SK-N-SH (cell line): Measurements from ENCODE around the gene ACYP2. TPM values are rescaled to one million over a fixed set of nuclear protein-coding genes. Genes with fewer than 3 reads are reported as not detected.
A peak's percentile ranks its signal among the peaks of the same experiment; 100 is the strongest.

ENCODE experiments used
- CTCF ChIA-PET: fragments of 300-600, 350-600 bp; formaldehyde crosslinking; extraction: SDS; loops from one replicate; lab custom pipeline; 2021; lab: Yijun Ruan, JAX
- POLR2A ChIA-PET: fragments of 350-600 bp; sonication (Branson Sonifier 250); formaldehyde crosslinking; extraction: SDS; loops from one replicate; lab custom pipeline; 2020; ENCODE audit warnings: antibody characterized with exemption, inconsistent platforms; lab: Yijun Ruan, JAX
- DNase-seq: peaks from one replicate; pipeline ENCODE4 v3.0.0; 2012
- H2AFZ ChIP-seq: fragments of 200-600 bp; sonication (generic); 2 replicates; pipeline ENCODE4 v1.8.1; 2016; ENCODE audit warnings: antibody characterized with exemption, mild to moderate bottlenecking, low read depth
- H3F3A ChIP-seq: fragments of 200-600 bp; sonication (generic); replicated peaks from 2 replicates; pipeline ENCODE3; 2016; ENCODE audit warnings: antibody characterized with exemption, mild to moderate bottlenecking; ENCODE audit not compliant: insufficient read depth
- H3K27ac ChIP-seq, 2 experiments: fragments of 200-500 bp in 1 of 2; fragments of 200-600 bp in 1 of 2; sonication (Bioruptor generic) in 1 of 2; sonication (generic), shearing (Covaris generic) in 1 of 2; 2 replicates each; pipeline versions ENCODE4 v1.5.1 to v1.6.1; 2014 to 2016; ENCODE audit warnings: low read depth in 2 of 2, inconsistent platforms in 1 of 2, low read length in 1 of 2, mild to moderate bottlenecking in 1 of 2, mixed read lengths in 1 of 2
- H3K27me3 ChIP-seq: fragments of 200-600 bp; sonication (generic), shearing (Covaris generic); 2 replicates; pipeline ENCODE4 v1.6.1; 2016; ENCODE audit warnings: mixed run types; ENCODE audit not compliant: insufficient read depth
- H3K36me3 ChIP-seq, 2 experiments: fragments of 200-500 bp in 1 of 2; fragments of 200-600 bp in 1 of 2; sonication (Bioruptor generic) in 1 of 2; sonication (generic) in 1 of 2; replicated peaks in 1 of 2; 2 replicates each; pipeline versions ENCODE3 to v1.5.1; 2014 to 2016; ENCODE audit warnings: low read length in 1 of 2, mild to moderate bottlenecking in 1 of 2; ENCODE audit not compliant: insufficient read depth in 2 of 2, control insufficient read depth in 1 of 2
- H3K4me1 ChIP-seq, 2 experiments: fragments of 200-500 bp in 1 of 2; fragments of 200-600 bp in 1 of 2; sonication (Bioruptor generic) in 1 of 2; sonication (generic), shearing (Covaris generic) in 1 of 2; 2 replicates each; pipeline versions ENCODE4 v1.5.1 to v1.6.1; 2014 to 2016; ENCODE audit warnings: low read depth in 1 of 2, low read length in 1 of 2, mixed run types in 1 of 2; ENCODE audit not compliant: insufficient read depth in 2 of 2, control insufficient read depth in 1 of 2
- H3K4me2 ChIP-seq: fragments of 200-600 bp; sonication (generic), shearing (Covaris generic); 2 replicates; pipeline ENCODE4 v1.6.1; 2017; ENCODE audit warnings: mixed run types
- H3K4me3 ChIP-seq, 2 experiments: fragments of 200-500 bp in 1 of 2; fragments of 200-600 bp in 1 of 2; sonication (Bioruptor generic) in 1 of 2; sonication (generic), shearing (Covaris generic) in 1 of 2; 2 replicates each; pipeline versions ENCODE4 v1.5.1 to v1.8.1; 2014 to 2016; ENCODE audit warnings: low read depth in 2 of 2, inconsistent platforms in 1 of 2, low read length in 1 of 2, mild to moderate bottlenecking in 1 of 2, mixed read lengths in 1 of 2, moderate library complexity in 1 of 2
- H3K79me2 ChIP-seq: fragments of 200-600 bp; sonication (generic); 2 replicates; pipeline ENCODE4 v1.8.1; 2017; ENCODE audit warnings: mild to moderate bottlenecking; ENCODE audit not compliant: insufficient read depth
- H3K9ac ChIP-seq: fragments of 200-600 bp; sonication (generic); 2 replicates; pipeline ENCODE4 v1.6.1; 2017; ENCODE audit warnings: mixed run types
- H3K9me2 ChIP-seq: fragments of 200-600 bp; sonication (generic); 2 replicates; pipeline ENCODE4 v1.6.1; 2017; ENCODE audit warnings: mixed run types
- H3K9me3 ChIP-seq: fragments of 200-600 bp; sonication (generic); 2 replicates; pipeline ENCODE4 v1.6.1; 2017; ENCODE audit warnings: mixed run types, mild to moderate bottlenecking, moderate library complexity
- H4K20me1 ChIP-seq: fragments of 200-600 bp; sonication (generic); 2 replicates; pipeline ENCODE4 v1.6.1; 2017; ENCODE audit warnings: mild to moderate bottlenecking, mixed run types; ENCODE audit not compliant: insufficient read depth
- CHD2 ChIP-seq: fragments of 150-350 bp; IDR thresholded peaks from 2 replicates; pipeline ENCODE4 v1.6.1; 2018; ENCODE audit warnings: low read length; ENCODE audit not compliant: partially characterized antibody
- ELF1 ChIP-seq: IDR thresholded peaks from 2 replicates; pipeline ENCODE4 v1.4.0; 2012
- EZH2phosphoT487 ChIP-seq: fragments of 200-600 bp; sonication (generic); IDR thresholded peaks from 2 replicates; pipeline ENCODE4 v1.6.1; 2017; ENCODE audit warnings: low read depth, mixed run types, mild to moderate bottlenecking, antibody characterized with exemption, moderate library complexity, borderline replicate concordance
- FOSL2 ChIP-seq: IDR thresholded peaks from 2 replicates; pipeline ENCODE4 v1.4.0; 2012; ENCODE audit warnings: low read depth, mild to moderate bottlenecking, moderate library complexity, borderline replicate concordance
- FOXJ3 ChIP-seq: sonication (generic); formaldehyde crosslinking; IDR thresholded peaks from 2 replicates; pipeline ENCODE4 v1.5.1; 2020; ENCODE audit warnings: mild to moderate bottlenecking, missing genetic modification reagents
- GABPA ChIP-seq: IDR thresholded peaks from 2 replicates; pipeline ENCODE4 v1.4.0; 2012; ENCODE audit warnings: low read depth, mild to moderate bottlenecking
- MXI1 ChIP-seq: IDR thresholded peaks from 2 replicates; pipeline ENCODE4 v1.6.1; 2012; ENCODE audit warnings: mild to moderate bottlenecking, low read depth, low read length, improper control_type of control experiment
- NFIC ChIP-seq: IDR thresholded peaks from 2 replicates; pipeline ENCODE4 v1.4.0; 2012; ENCODE audit warnings: borderline replicate concordance
- POLR2AphosphoS5 ChIP-seq: IDR thresholded peaks from 2 replicates; pipeline ENCODE4 v1.6.1; 2012; ENCODE audit warnings: low read depth, low read length
- RFX5 ChIP-seq: IDR thresholded peaks from 2 replicates; pipeline ENCODE4 v1.6.1; 2012; ENCODE audit warnings: mild to moderate bottlenecking, improper control_type of control experiment, low read length
- RXRA ChIP-seq: IDR thresholded peaks from 2 replicates; pipeline ENCODE4 v1.4.0; 2012; ENCODE audit warnings: low read depth, mild to moderate bottlenecking, borderline replicate concordance
- SIN3A ChIP-seq: IDR thresholded peaks from 2 replicates; pipeline ENCODE4 v1.6.1; 2012; ENCODE audit warnings: low read depth, mild to moderate bottlenecking, low read length, moderate library complexity, borderline replicate concordance
- TCF12 ChIP-seq: IDR thresholded peaks from 2 replicates; pipeline ENCODE4 v1.4.0; 2012
- TEAD4 ChIP-seq: IDR thresholded peaks from 2 replicates; pipeline ENCODE4 v1.4.0; 2012; ENCODE audit warnings: mild to moderate bottlenecking, borderline replicate concordance; ENCODE audit not compliant: insufficient read depth
- USF1 ChIP-seq: IDR thresholded peaks from 2 replicates; pipeline ENCODE4 v1.4.0; 2012; ENCODE audit warnings: low read depth, borderline replicate concordance
- YY1 ChIP-seq: IDR thresholded peaks from 2 replicates; pipeline ENCODE4 v1.4.0; 2012; ENCODE audit warnings: low read depth, mild to moderate bottlenecking
- ZBTB33 ChIP-seq: IDR thresholded peaks from 2 replicates; pipeline ENCODE4 v1.4.0; 2012; ENCODE audit warnings: low read depth, borderline replicate concordance
- WGBS: methylation state at CpG from one replicate; pipeline ENCODE4 v1.1.6; 2017; ENCODE audit warnings: low lambda C conversion rate; 5-methylcytosine and 5-hydroxymethylcytosine counted together
- polyA plus RNA-seq, 3 experiments: library from polyadenylated mRNA; depleted of rRNA; stranded (reverse); fragments of >200 nt; gene quantifications; 2 replicates each; pipeline ENCODE4 v1.2.3, GENCODE V29; 2012
- TF ChIP-seq, protein P1 (sequence below): IDR thresholded peaks from 2 replicates; pipeline ENCODE4; 2012

Gene ACYP2
- polyA plus RNA-seq, 1 of the 3 experiments (the other 2 are of a cell fraction) = 8.8 TPM

DNA sequence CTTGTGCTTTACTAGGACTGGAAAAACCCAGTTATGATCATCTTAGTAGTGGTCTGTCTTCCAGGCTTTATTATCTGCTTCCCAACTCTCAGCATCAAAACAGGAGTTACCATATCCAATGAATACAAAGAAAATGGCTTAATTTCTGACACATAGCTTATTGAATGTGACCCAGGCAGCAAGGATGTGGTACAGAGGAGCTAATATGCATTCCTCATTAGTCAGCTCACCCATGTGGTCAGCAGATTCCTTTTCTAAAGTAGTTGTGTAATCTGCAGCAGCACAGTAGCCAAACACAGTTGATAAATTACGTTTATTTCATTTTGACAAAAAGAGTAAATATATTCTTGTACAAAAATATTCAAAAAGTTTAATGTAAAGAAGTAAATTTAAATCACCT is 97.0 kb downstream of the ACYP2 start:
- Histone ChIP-seq H3K79me2 (no peaks in the 10 kb centered on the region), H3K4me1 (peaks cover 12 to 19% of the 10 kb centered on the region in 2 experiments), H3K4me2 (no peak overlapping the region), H3F3A (peaks cover 5% of the 10 kb centered on the region), H3K9me3 (no peaks in the 10 kb centered on the region), H3K9me2 (no peaks in the 10 kb centered on the region), H3K27me3 (no peaks in the 10 kb centered on the region), H3K36me3 (no peaks in the 10 kb centered on the region), H3K9ac (no peak overlapping the region), H4K20me1 (no peaks in the 10 kb centered on the region), H3K27ac (peak overlapping the region in 1 of 2 experiments; percentile 26; a peak in 1 of 4 replicates), H3K4me3 (no peak overlapping the region), H2AFZ (no peak overlapping the region)
- CTCF ChIA-PET = no interaction called here
- DNase-seq = no peak
- 62% methylated on average over 1 of the region's 1 CpG for WGBS
- POLR2A ChIA-PET = no interaction called here
- TF ChIP-seq ELF1 (no peak), TCF12 (peak; percentile 56; the same call in 1 of the 2 replicates)
- TF ChIP-seq, protein P1, sequence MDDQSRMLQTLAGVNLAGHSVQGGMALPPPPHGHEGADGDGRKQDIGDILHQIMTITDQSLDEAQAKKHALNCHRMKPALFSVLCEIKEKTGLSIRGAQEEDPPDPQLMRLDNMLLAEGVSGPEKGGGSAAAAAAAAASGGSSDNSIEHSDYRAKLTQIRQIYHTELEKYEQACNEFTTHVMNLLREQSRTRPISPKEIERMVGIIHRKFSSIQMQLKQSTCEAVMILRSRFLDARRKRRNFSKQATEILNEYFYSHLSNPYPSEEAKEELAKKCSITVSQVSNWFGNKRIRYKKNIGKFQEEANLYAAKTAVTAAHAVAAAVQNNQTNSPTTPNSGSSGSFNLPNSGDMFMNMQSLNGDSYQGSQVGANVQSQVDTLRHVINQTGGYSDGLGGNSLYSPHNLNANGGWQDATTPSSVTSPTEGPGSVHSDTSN = 0 out of 2 replicates have a peak, but pooled peaks have one; percentile 10

DNA sequence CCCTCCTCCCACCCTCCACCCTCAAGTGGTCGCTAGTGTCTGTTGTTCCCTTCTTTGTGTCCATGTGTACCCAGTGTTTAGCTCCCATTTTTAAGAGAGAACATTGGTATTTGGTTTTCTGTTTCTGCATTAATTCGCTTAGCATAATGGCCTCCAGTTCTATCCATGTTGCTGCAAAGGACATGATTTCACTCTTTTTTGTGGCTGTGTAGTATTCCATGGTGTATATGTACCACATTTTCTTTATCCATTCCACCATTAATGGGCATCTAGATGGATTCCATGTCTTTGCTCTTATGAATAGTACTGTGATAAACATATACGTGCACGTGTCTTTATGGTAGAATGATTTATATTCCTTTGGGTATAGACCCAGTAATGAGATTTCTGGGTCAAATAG is 97.7 kb downstream of the ACYP2 start:
- Histone ChIP-seq H3K4me2 (no peak overlapping the region), H3K9ac (no peak overlapping the region), H3K36me3 (no peaks in the 10 kb centered on the region), H2AFZ (no peak overlapping the region), H4K20me1 (no peaks in the 10 kb centered on the region), H3K4me3 (no peak overlapping the region), H3K27me3 (no peaks in the 10 kb centered on the region), H3K79me2 (no peaks in the 10 kb centered on the region), H3F3A (peaks cover 5% of the 10 kb centered on the region), H3K4me1 (peaks cover 6 to 13% of the 10 kb centered on the region in 2 experiments), H3K9me3 (no peaks in the 10 kb centered on the region), H3K9me2 (no peaks in the 10 kb centered on the region), H3K27ac (no peak overlapping the region)
- TF ChIP-seq NFIC (no peak), FOSL2 (no peak), TEAD4 (no peak), ZBTB33 (no peak), POLR2AphosphoS5 (no peak), RXRA (no peak), USF1 (no peak), RFX5 (no peak), YY1 (no peak), MXI1 (no peak), EZH2phosphoT487 (no peak), SIN3A (no peak), GABPA (no peak), FOXJ3 (CRISPR knock-in tag) (no peak), CHD2 (no peak)
- TF ChIP-seq, protein P1 = no peak
- no peak for DNase-seq
- CTCF ChIA-PET = no interaction called here
- POLR2A ChIA-PET = no interaction called here
- whole genome bisulfite sequencing = 83% methylated on average over 4 of the region's 4 CpGs
